Prostate gland (tissue), 2 donors: Measurements from ENCODE around the gene MN1. TPM values are rescaled to one million over a fixed set of nuclear protein-coding genes. Genes with fewer than 3 reads are reported as not detected.

Source experiments
- DNase-seq: peaks from one replicate; pipeline ENCODE4 v3.0.0-alpha.2; 2019; ENCODE audit warnings: low spot score
- H3K27ac ChIP-seq, 2 donors: fragments of 200-600 bp; sonication (generic); 2 replicates each; pipeline ENCODE4 v1.5.1; 2017 to 2019
- H3K27me3 ChIP-seq: fragments of 200-600 bp; sonication (generic); replicated peaks from 2 replicates; pipeline ENCODE4 v1.5.1; 2019; ENCODE audit not compliant: insufficient read depth
- H3K36me3 ChIP-seq, 2 donors: fragments of 200-600 bp; sonication (generic); 1 replicate in 1 of 2; 2 replicates in 1 of 2; pipeline versions ENCODE4 v1.5.1 to v1.8.1; 2017 to 2019
- H3K4me1 ChIP-seq: fragments of 200-600 bp; sonication (generic); replicated peaks from 2 replicates; pipeline ENCODE4 v1.5.1; 2019
- H3K4me3 ChIP-seq, 2 donors: fragments of 200-600 bp; sonication (generic); 2 replicates each; pipeline ENCODE4 v1.5.1; 2017 to 2019
- H3K9me3 ChIP-seq: fragments of 200-600 bp; sonication (generic); 2 replicates; pipeline ENCODE4 v1.5.1; 2017
- POLR2A ChIP-seq: fragments of 450-650 bp; IDR thresholded peaks from one replicate; pipeline ENCODE4 v1.6.1; 2016; ENCODE audit warnings: antibody characterized with exemption, mild to moderate bottlenecking
- POLR2AphosphoS5 ChIP-seq: sonication (generic); formaldehyde crosslinking; IDR thresholded peaks from one replicate; pipeline ENCODE4 v1.6.1; 2017; ENCODE audit warnings: antibody characterized with exemption
- WGBS: methylation state at CpG from one replicate; pipeline ENCODE4 v1.1.5; 2018; 5-methylcytosine and 5-hydroxymethylcytosine counted together
- intact Hi-C: fragments of 100-400 bp; cut with DNase I; formaldehyde crosslinking; loops from one replicate; pipeline ENCODE4 v1.14.2; 2022
- total RNA-seq, 2 donors: library from RNA; depleted of rRNA; stranded (reverse); fragments of >200 nt; gene quantifications; one replicate each; pipeline ENCODE4 v1.1.0, GENCODE V29; 2016
- TF ChIP-seq, protein P1 (sequence below), 4 experiments: fragments of 200-600 bp in 2 of 4; fragments of 450-650 bp in 2 of 4; sonication (generic) in 2 of 4; IDR thresholded peaks; 1 replicate in 3 of 4; 2 replicates in 1 of 4; pipeline ENCODE4 v1.5.1; 2016 to 2019; ENCODE audit warnings: antibody characterized with exemption in 4 of 4, mild to moderate bottlenecking in 2 of 4, moderate library complexity in 2 of 4

MN1 gene
- total RNA-seq, 2 donors from 2014 or later: 5.5 to 5.8 TPM

GRCh38 chr22:27842669-27843431 lies 41.3 kb upstream of the MN1 start:
- intact Hi-C loops: no loop called here
- H3K27ac ChIP-seq: no peak overlapping the region
- DNase-seq: no peak

GRCh38 chr22:27842201-27842600 lies 40.6 kb upstream of the MN1 start:
- no peaks in the 10 kb centered on the region for H3K4me1 ChIP-seq
- no peak overlapping the region for H3K4me3 ChIP-seq
- H3K27me3 ChIP-seq: no peaks in the 10 kb centered on the region
- TF ChIP-seq, protein P1, sequence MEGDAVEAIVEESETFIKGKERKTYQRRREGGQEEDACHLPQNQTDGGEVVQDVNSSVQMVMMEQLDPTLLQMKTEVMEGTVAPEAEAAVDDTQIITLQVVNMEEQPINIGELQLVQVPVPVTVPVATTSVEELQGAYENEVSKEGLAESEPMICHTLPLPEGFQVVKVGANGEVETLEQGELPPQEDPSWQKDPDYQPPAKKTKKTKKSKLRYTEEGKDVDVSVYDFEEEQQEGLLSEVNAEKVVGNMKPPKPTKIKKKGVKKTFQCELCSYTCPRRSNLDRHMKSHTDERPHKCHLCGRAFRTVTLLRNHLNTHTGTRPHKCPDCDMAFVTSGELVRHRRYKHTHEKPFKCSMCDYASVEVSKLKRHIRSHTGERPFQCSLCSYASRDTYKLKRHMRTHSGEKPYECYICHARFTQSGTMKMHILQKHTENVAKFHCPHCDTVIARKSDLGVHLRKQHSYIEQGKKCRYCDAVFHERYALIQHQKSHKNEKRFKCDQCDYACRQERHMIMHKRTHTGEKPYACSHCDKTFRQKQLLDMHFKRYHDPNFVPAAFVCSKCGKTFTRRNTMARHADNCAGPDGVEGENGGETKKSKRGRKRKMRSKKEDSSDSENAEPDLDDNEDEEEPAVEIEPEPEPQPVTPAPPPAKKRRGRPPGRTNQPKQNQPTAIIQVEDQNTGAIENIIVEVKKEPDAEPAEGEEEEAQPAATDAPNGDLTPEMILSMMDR (IDR thresholded peaks at IDR 0.05): no peak
- TF ChIP-seq POLR2AphosphoS5 (no peak), POLR2A (no peak)
- no peak overlapping the region for H3K27ac ChIP-seq
- H3K9me3 ChIP-seq: no peaks in the 10 kb centered on the region
- WGBS: 78% methylated on average over 1 of the region's 1 CpG
- DNase-seq: no peak
- intact Hi-C loops: no loop called here
- no peaks in the 10 kb centered on the region for H3K36me3 ChIP-seq

More at GRCh38 chr22:27842669-27843431, 41.3 kb upstream of the MN1 start:
- Histone ChIP-seq H3K4me1 (no peaks in the 10 kb centered on the region), H3K36me3 (no peaks in the 10 kb centered on the region), H3K9me3 (no peaks in the 10 kb centered on the region), H3K27me3 (no peaks in the 10 kb centered on the region), H3K4me3 (no peak overlapping the region)
- no peak for TF ChIP-seq POLR2AphosphoS5
- TF ChIP-seq, protein P1 (IDR thresholded peaks at IDR 0.05): no peak
- TF ChIP-seq POLR2A: no peak
- WGBS: 78% methylated on average over 15 of the region's 15 CpGs

- H3K27ac ChIP-seq: no peak overlapping the region
- WGBS: 96% methylated on average over 7 of the region's 7 CpGs
- H3K4me1 ChIP-seq: no peaks in the 10 kb centered on the region
- H3K36me3 ChIP-seq: no peaks in the 10 kb centered on the region
- TF ChIP-seq POLR2A (no peak), POLR2AphosphoS5 (no peak)
- TF ChIP-seq, protein P1 (IDR thresholded peaks at IDR 0.05): no peak
- intact Hi-C loops: no loop called here
- no peak overlapping the region for H3K4me3 ChIP-seq
- DNase-seq: no peak
- H3K9me3 ChIP-seq: no peaks in the 10 kb centered on the region
- H3K27me3 ChIP-seq: no peaks in the 10 kb centered on the region
Observed at GRCh38 chr22:27840436-27840835, 38.9 kb upstream of the MN1 start.

GRCh38 chr22:27839057-27839660 lies 37.6 kb upstream of the MN1 start:
- no peak overlapping the region for H3K27ac ChIP-seq
- no peak for DNase-seq
- H3K9me3 ChIP-seq: no peaks in the 10 kb centered on the region
- H3K4me3 ChIP-seq: no peak overlapping the region
- H3K4me1 ChIP-seq: no peaks in the 10 kb centered on the region
- WGBS: 89% methylated on average over 13 of the region's 13 CpGs
- no peaks in the 10 kb centered on the region for H3K27me3 ChIP-seq
- intact Hi-C loops: no loop called here
- TF ChIP-seq, protein P1 (IDR thresholded peaks at IDR 0.05): no peak
- TF ChIP-seq POLR2A (no peak), POLR2AphosphoS5 (no peak)
- no peaks in the 10 kb centered on the region for H3K36me3 ChIP-seq

GRCh38 chr22:27836181-27836580 lies 34.6 kb upstream of the MN1 start:
- 81% methylated on average over 10 of the region's 10 CpGs for WGBS
- H3K9me3 ChIP-seq: no peaks in the 10 kb centered on the region
- no peaks in the 10 kb centered on the region for H3K36me3 ChIP-seq
- no peak overlapping the region for H3K4me3 ChIP-seq
- TF ChIP-seq POLR2A (no peak), POLR2AphosphoS5 (no peak)
- TF ChIP-seq, protein P1 (IDR thresholded peaks at IDR 0.05): no peak
- H3K27ac ChIP-seq: no peak overlapping the region
- no peaks in the 10 kb centered on the region for H3K4me1 ChIP-seq
- intact Hi-C loops: no loop called here
- no peak for DNase-seq
- no peaks in the 10 kb centered on the region for H3K27me3 ChIP-seq
